ENCODE results near the gene FAM20A.

Gene FAM20A

DNA sequence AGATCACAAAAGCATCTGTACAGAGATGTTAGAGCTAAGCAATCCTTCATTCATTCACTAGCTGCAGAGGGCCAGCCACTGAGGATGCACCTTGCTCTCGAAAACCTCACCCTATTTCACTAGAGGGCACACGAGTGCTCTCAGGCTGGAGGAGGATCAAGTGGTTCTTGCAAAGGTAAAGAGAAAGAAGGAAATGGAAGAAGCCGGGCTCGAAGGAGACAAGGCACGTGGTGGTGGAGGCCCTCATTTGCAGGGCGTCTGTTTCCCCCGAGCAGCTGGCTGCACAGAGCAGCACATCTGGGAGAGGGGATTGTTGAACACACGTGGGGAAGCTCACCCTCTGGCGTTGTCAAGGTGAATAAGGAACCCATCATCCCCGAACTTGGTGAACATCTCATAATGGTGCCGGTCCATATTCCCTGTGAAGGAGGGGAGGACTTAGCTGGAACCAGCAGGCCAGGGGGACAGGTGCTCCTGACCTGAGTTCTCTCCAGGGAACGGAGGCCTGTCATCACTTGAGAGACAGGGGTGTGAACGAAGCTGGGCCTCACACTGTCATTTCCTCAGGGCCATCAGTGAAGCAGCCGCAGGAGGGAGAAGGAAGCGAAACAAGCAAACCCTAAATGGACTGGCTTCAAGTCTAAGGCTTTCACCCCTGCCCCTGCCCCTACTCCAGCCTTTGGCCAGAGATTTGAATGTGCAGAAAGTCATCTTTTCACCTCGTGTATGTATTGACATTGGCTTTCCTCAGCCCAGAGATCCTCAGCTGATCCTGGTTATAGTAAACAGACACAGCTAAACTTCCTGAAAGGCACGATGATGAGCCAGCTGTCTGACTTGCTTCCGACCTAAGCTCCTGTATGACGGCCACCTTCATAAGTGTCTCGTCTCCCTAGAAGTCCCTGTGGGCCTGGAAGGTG lies 61.4 kb downstream of the FAM20A start:
- no peak overlapping the region for H3K4me3 ChIP-seq (ENCODE audit: low read length)
- TF ChIP-seq, protein P1, sequence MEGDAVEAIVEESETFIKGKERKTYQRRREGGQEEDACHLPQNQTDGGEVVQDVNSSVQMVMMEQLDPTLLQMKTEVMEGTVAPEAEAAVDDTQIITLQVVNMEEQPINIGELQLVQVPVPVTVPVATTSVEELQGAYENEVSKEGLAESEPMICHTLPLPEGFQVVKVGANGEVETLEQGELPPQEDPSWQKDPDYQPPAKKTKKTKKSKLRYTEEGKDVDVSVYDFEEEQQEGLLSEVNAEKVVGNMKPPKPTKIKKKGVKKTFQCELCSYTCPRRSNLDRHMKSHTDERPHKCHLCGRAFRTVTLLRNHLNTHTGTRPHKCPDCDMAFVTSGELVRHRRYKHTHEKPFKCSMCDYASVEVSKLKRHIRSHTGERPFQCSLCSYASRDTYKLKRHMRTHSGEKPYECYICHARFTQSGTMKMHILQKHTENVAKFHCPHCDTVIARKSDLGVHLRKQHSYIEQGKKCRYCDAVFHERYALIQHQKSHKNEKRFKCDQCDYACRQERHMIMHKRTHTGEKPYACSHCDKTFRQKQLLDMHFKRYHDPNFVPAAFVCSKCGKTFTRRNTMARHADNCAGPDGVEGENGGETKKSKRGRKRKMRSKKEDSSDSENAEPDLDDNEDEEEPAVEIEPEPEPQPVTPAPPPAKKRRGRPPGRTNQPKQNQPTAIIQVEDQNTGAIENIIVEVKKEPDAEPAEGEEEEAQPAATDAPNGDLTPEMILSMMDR (conservative IDR thresholded peaks at IDR 0.05; ENCODE audit: low read depth, low read length), result peak; percentile 47
- DNase-seq (ENCODE audit: low read depth), result peak; percentile 2

DNA sequence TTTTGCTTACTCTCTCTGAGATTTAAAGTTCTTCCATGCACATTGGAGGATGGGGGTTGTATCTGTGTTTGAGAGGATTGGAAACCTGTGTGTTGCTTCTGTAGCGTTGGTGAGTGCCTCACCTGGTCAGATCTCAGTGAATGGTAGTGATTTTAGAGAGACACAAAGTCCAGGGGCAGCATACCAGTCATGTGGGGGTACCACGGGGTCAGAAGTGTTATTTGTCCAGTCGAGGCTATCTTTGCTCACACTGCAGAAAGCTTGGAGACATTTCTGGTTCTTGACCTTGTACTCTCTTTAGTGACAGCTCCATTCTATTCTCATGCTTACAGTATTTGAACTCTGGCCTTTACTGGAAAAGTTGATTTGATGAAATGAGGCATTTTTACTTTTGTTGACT lies 65.2 kb downstream of the FAM20A start:
- H3K4me3 ChIP-seq (ENCODE audit: low read length), result no peak overlapping the region
- TF ChIP-seq, protein P1 (conservative IDR thresholded peaks at IDR 0.05; ENCODE audit: low read depth, low read length), result no peak
- DNase-seq (ENCODE audit: low read depth), result no peak

DNA sequence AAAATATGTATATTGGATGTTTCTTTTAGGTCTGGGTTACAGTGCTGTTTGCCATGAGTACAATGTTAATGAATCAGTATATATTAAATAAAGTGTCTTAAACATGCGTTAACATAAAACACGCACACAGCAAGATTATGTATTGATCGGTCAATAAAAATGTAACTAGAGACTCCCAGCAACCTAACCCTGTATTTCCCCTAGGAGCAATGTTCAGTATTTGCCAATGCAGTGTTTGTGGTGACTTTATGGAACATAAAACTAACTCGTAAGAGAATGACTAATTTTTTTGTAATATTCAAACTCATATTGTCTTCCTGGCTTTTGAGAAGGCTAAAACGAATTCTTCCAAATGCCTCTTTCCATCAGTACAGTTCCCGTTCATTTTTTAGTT lies 66.5 kb downstream of the FAM20A start:
- no peak for DNase-seq (ENCODE audit: low read depth)
- TF ChIP-seq, protein P1 (conservative IDR thresholded peaks at IDR 0.05; ENCODE audit: low read depth, low read length), result no peak
- H3K4me3 ChIP-seq (ENCODE audit: low read length), result no peak overlapping the region

DNA sequence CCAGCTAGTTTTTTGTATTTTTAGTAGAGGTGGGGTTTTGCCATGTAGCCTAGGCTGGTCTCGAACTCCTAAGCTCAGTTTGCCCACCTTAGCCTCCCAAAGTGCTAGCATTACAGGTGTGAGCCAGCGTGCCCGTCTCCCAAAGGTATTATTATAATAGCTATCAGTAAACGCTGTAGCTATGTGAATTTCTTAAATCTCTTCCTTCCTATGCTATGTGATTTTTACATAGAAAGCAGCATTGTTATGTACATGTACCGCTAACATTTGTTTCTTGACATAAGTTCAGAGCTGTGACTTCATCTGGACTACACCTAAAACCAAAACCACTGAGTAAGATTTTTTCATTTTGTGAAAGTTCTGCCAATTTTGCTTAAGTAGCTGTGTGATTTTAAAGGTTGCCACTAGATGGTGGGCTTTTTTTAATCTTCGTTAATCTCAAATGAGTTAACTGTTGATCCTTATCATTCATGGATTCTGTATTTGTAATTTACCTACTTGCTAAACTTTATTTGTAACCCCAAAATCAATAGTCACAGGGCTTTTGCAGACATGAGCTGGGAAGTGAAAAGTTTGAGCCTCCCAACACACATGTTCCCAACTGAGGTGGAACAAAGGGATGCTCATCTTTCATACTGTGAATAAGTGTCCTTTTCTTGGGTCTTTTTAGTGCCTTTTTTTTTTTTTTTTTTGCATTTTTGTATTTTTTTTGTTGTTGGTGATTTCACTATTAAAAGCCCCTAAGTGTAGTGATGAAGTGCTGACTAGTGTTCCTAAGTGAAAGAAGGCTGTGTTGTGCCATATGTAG lies 67.1 kb downstream of the FAM20A start:
- no peak overlapping the region for H3K4me3 ChIP-seq (ENCODE audit: low read length)
- peak; percentile 14 for DNase-seq (ENCODE audit: low read depth)
- TF ChIP-seq, protein P1 (conservative IDR thresholded peaks at IDR 0.05; ENCODE audit: low read depth, low read length), result peak; percentile 56

DNA sequence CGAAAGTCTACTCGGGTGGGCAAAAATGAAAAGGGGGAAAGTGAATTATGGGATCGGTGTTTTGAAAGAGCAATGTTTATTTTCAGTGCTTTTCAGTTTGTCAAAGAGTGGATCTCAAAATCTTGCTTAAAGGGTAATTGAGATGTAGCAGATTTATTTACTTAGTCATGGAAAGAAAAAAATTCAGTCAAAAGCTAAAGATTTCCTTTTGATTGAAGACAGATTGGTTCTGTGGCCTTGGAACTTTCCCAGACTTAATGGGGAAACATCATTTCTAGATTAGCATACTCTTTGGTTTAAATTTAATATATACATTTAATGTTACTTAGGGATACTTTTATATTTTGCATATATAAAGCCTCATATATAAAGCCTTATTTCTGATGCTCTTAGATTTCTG lies 68.3 kb downstream of the FAM20A start:
- H3K4me3 ChIP-seq (ENCODE audit: low read length), result no peak overlapping the region
- TF ChIP-seq, protein P1 (conservative IDR thresholded peaks at IDR 0.05; ENCODE audit: low read depth, low read length), result no peak
- no peak for DNase-seq (ENCODE audit: low read depth)

DNA sequence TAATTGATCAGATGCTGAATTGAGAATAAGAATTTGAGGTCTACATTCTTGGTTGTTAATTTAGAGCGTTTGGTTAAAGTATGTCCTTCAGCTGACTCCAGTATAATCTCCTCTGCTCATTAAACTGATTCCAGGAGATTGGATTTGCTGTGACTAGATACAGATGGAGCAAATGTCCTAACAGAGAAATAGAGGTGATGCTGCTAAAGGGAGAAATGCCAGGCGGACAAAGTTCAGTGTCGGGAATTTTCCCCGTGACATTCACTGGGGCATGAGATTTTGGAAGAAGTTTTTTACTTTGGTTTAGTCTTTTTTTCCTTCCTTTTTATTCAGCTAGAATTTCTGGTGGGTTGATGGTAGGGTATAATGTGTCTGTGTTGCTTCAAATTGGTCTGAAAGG lies 69.9 kb downstream of the FAM20A start:
- DNase-seq (ENCODE audit: low read depth), result no peak
- TF ChIP-seq, protein P1 (conservative IDR thresholded peaks at IDR 0.05; ENCODE audit: low read depth, low read length), result no peak
- H3K4me3 ChIP-seq (ENCODE audit: low read length), result no peak overlapping the region

Measured in retinal pigment epithelial cell (primary cell).